Suprapubic skin (tissue), 4 donors: ENCODE measurements around the gene JADE2.

Source experiments
- EP300 ChIP-seq: sonication (generic); formaldehyde crosslinking; IDR thresholded peaks from one replicate; pipeline ENCODE4 v1.6.1; 2017; ENCODE audit warnings: antibody characterized with exemption
- POLR2AphosphoS5 ChIP-seq, 3 donors: sonication (generic); formaldehyde crosslinking; IDR thresholded peaks; one replicate each; pipeline ENCODE4 v1.6.1; 2017; ENCODE audit warnings: antibody characterized with exemption in 3 of 3
- TF ChIP-seq, protein P1 (sequence below), 2 donors: fragments of 200-600 bp in 1 of 2; fragments of 450-650 bp in 1 of 2; sonication (generic) in 1 of 2; IDR thresholded peaks; one replicate each; pipeline ENCODE4 v1.5.1; 2016 to 2019; ENCODE audit warnings: antibody characterized with exemption in 2 of 2, mild to moderate bottlenecking in 1 of 2, moderate library complexity in 1 of 2

- TF ChIP-seq, protein P1, sequence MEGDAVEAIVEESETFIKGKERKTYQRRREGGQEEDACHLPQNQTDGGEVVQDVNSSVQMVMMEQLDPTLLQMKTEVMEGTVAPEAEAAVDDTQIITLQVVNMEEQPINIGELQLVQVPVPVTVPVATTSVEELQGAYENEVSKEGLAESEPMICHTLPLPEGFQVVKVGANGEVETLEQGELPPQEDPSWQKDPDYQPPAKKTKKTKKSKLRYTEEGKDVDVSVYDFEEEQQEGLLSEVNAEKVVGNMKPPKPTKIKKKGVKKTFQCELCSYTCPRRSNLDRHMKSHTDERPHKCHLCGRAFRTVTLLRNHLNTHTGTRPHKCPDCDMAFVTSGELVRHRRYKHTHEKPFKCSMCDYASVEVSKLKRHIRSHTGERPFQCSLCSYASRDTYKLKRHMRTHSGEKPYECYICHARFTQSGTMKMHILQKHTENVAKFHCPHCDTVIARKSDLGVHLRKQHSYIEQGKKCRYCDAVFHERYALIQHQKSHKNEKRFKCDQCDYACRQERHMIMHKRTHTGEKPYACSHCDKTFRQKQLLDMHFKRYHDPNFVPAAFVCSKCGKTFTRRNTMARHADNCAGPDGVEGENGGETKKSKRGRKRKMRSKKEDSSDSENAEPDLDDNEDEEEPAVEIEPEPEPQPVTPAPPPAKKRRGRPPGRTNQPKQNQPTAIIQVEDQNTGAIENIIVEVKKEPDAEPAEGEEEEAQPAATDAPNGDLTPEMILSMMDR (IDR thresholded peaks at IDR 0.05): no peak
- TF ChIP-seq POLR2AphosphoS5 (IDR thresholded peaks at IDR 0.05): peak in 2 of 3 donors; percentile 86 to 87
- TF ChIP-seq EP300: no peak
These were observed 1.1 kb upstream of the JADE2 start for GRCh38 chr5:134524272-134524825.
